NCI-H128 (cell line): Measurements from ENCODE around the gene XKR8.
"Not testable (repeated sequence)": the region's sequence is repeated elsewhere in the genome, so short reads cannot be mapped to it uniquely, and the experiment has no call there.

Experiments used
- DNase-seq: peaks from one replicate; lab custom pipeline; 2025; ENCODE audit not compliant: unreplicated experiment; lab: John Stamatoyannopoulos, UW

XKR8 gene

DNA sequence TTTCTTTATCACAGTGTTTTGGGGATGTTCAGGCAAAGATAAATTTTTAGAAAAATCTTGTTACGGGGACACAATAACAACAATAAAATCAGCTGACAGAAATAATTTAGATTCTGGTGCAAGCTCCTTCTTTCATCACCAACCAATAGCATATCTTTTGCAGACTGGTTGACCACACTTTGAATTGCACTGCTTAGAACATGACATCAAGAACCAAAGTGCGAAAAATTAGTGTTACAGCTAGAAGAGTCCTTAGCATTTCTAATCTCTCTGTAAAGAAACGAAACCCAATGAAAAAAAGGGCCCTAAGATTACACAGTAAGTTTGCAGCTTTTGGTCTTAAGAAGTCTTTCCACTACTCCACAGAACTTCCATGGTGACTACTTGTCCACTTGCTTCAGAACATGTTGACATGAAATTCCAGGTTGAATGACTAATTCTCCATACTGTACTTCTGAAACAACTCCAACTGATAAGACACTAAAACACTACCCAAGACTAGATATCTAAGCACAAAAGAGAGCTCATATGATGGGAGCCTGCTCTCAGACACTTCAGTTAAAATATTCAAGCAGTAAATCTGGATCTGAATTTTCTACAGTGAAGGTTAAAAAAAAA, 31.3 kb downstream of the XKR8 start:
- DNase-seq = no peak

DNA sequence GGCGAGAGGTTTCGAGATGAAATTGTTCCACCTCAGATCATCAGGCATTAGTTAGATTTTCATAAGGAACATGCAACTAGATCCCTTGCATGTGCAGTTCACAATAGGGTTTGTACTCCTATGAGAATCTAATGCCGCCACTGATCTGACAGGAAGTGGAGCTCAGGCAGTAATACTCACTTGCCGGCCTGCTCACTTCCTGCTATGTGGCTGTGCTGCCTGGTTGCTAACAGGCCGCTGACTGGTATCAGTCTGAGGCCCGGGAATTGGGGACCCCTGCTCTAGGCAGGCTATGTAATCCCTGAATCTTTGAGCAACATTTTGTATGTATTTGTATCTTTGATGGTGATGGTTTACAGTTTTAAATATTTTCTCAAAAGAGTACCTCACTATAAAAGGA, 32.5 kb downstream of the XKR8 start:
- DNase-seq = no peak

DNA sequence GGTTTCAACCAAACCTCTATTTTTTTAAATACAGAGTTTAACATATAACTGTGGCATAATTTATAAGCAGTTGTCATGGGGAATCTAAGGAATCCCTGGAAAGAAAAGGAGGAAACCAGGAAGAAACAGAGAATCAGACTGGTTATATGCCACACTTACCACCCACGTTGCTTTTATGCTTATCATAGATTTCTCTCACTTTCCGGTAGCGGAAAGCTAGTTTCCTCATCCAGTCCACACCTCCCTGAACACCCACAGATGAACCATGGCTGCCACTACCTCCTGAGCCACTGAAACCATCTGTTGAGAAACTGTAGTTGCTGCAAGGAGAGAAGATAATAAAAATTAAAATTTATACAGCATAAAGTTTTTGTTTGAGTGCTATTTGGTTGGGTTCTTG, 33.5 kb downstream of the XKR8 start:
- DNase-seq = no peak

DNA sequence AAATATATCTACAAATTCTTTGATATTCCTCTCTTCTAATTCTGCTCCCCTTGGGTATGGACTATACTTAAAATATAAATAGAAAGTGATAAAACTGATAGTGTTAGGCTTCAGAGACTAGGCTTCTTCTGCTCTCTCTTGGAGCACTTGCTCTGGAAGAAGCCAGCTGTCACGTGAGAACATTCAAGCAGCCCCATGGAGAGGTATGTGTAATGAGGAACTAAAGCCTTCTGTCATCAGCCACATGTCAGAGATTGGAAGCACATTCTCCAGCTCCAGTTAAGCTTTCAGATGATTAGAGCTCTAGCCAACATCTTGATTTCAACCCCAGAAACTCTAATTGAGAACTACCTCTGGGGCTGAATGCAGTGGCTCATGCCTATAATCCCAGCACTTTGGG, 34.3 kb downstream of the XKR8 start:
- DNase-seq = no peak

DNA sequence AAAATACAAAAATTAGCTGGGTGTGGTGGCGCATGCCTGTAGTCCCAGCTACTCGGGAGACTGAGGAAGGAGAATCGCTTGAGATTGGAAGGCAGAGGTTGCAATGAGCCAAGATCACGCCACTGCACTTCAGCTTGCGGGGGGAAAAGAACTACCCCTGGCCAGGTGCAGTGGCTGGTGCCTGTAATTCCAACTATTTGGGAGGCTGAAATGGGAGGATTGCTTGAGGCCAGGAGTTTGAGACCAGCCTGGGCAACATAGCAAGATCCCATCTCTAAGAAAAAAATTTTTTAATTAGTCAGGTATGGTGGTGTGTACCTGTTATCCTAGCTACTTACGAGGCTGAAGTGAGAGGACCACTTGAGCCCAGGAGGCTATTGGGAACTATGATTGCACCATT, 34.8 kb downstream of the XKR8 start:
- DNase-seq = not testable (repeated sequence)

DNA sequence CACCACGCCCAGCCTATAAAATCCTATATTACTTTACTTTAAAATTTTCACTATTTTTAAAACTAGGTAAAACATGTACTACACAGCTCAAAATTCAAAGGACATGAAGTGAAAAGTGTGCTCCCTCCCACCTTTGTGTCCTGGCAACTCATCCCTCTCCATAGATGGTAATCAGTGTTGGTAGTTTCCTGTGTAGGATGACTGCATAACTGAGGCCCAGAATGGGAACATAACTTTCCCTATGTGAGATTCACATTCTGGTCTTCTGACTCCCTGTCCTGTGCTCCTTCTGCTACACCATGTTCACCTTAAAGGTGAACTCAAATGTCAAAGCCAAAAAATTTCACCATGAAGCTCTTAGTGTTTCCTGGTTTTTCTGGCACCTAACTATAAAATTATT, 39.3 kb downstream of the XKR8 start:
- DNase-seq = no peak

DNA sequence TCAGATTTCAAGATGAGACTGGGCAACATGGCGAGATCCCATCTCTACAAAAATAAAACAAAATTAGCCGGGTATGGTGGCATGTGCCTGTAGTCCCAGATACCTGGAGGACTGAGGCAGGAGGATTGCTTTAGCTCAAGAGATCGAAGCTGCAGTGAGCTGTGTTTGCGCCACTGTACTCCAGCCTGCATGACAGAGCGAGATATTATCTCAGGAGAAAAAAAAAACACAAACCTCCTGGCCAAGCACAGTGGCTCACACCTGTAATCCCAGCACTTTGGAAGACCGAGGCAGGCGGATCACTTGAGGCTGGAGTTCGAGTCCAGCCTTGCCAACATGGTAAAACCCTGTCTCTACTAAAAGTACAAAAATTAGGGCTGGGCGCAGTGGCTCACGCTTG, 42.8 kb downstream of the XKR8 start:
- DNase-seq = no peak

DNA sequence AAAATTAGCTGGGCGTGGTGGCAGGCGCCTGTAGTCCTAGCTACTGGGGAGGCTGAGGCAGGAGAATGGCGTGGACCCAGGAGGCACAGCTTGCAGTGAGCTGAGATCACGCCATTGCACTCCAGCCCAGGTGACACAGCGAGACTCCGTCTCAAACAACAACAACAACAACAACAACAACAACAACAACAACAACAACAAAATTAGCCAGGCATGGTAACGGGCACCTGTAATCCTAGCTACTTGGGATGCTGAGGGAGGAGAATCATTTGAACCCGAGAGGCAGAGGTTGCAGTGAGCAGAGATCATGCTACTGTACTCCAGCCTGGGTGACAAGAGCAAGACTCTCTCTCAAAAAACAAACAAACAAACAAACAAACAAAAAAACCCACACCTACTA, 43.3 kb downstream of the XKR8 start:
- DNase-seq = not testable (repeated sequence)

DNA sequence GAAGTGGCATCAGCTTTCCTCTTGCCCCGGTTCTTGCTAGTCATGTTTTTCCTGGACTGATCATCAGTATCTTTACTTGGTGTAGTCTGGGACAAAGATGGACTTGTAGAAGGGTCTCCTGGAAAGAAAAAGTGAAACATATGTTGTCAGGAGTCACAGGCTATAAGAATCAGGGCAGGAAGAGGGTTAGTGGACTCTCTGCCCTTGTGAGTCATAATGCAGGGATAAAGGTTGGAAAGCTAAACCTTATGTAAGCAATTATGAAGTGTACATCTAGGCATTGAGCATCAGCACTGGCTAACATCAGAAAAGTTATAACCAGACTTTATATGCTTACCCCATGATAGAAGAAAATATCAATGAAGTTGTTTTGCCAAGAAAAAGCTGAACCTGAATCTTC, 51.2 kb downstream of the XKR8 start:
- no peak for DNase-seq
